DOHH2 (cell line): Measurements from ENCODE around the gene TRPM2.

ENCODE experiments used
- CTCF ChIP-seq: fragments of 200-600 bp; sonication (generic); IDR thresholded peaks from one replicate; pipeline ENCODE4 v1.5.1; 2014; ENCODE audit warnings: antibody characterized with exemption, mild to moderate bottlenecking, low read depth, low read length; ENCODE audit not compliant: poor library complexity, severe bottlenecking
- EZH2phosphoT487 ChIP-seq: fragments of 200-600 bp; sonication (generic); IDR thresholded peaks from 2 replicates; pipeline ENCODE4 v1.6.1; 2017; ENCODE audit warnings: borderline replicate concordance, mild to moderate bottlenecking, antibody characterized with exemption, low read length, moderate library complexity, mixed read lengths

- TF ChIP-seq CTCF (no peak), EZH2phosphoT487 (no peak)
Observed at GRCh38 chr21:44370786-44371410, 17.5 kb downstream of the TRPM2 start.
